ENCODE data around the gene SLC35F4. TPM values are rescaled to one million over a fixed set of nuclear protein-coding genes. Genes with fewer than 3 reads are reported as not detected.

SLC35F4 gene
- total RNA-seq (not detected in 2 replicates), polyA plus RNA-seq (not detected in 2 replicates), polyA minus RNA-seq (not detected in 2 replicates)
- total RNA-seq (2013), result not detected

GRCh38 chr14:57865403-57866198, at the start of gene SLC35F4:
Gene SLC35F4 (minus strand): TSS chr14:57866092.
- Histone ChIP-seq H3K9ac (ENCODE audit: low read length) (no peak within 1 kb of the TSS), H4K20me1 (ENCODE audit: control insufficient read depth, insufficient read depth, low read length, poor library complexity, severe bottlenecking) (no peaks in the 10 kb centered on the region), H3K27me3 (replicated peaks in 1 of 4; ENCODE audit: control extremely low read depth in 1 of 4, control insufficient read depth in 3 of 4, insufficient read depth in 4 of 4, low read length in 3 of 4) (peaks cover 0 to 30% (median 11%) of the 10 kb centered on the region in 4 experiments), H3K27ac (ENCODE audit: low read length in 2 of 2) (no peak within 1 kb of the TSS), H3K79me2 (ENCODE audit: control insufficient read depth, insufficient read depth, low read length) (no peaks in the 10 kb centered on the region), H3K4me1 (ENCODE audit: control insufficient read depth in 2 of 2, insufficient read depth in 2 of 2, low read length in 2 of 2) (no peaks in the 10 kb centered on the region), H3K4me3 (ENCODE audit: control extremely low read depth in 1 of 5, extremely low read depth in 1 of 5, insufficient read depth in 1 of 5, low read depth in 2 of 5, low read length in 4 of 5) (no peak within 1 kb of the TSS), H3K4me2 (replicated peaks; ENCODE audit: low read depth, low read length, poor library complexity, severe bottlenecking) (no peak within 1 kb of the TSS), H3K9me3 (ENCODE audit: control extremely low read depth in 1 of 3, control insufficient read depth in 2 of 3, insufficient read depth in 1 of 3, low read length in 2 of 3) (peaks cover 0 to 4% (median 0%) of the 10 kb centered on the region in 3 donors), H3K36me3 (replicated peaks in 1 of 2; ENCODE audit: control extremely low read depth in 1 of 2, control insufficient read depth in 1 of 2, extremely low read depth in 1 of 2, insufficient read depth in 2 of 2, low read length in 1 of 2) (no peaks in the 10 kb centered on the region), H2AFZ (ENCODE audit: insufficient read depth, low read depth, low read length, poor library complexity, severe bottlenecking) (no peak within 1 kb of the TSS)
- no peaks in the 10 kb centered on the region for H3K4me1 Mint-ChIP-seq
- ATAC-seq (ENCODE audit: low read depth), result no peak
- H3K9me3 Mint-ChIP-seq (ENCODE audit: insufficient read depth), result no peaks in the 10 kb centered on the region
- CTCF ChIA-PET, result interaction anchor here (0.6 kb wide), 1 partner anchor 374 kb away, joined by 3 read pairs; no protein-coding TSS in a partner anchor
- no peak within 1 kb of the TSS for H3K4me3 Mint-ChIP-seq
- 11% methylated on average over 81 of the region's 91 CpGs for whole genome bisulfite sequencing (ENCODE audit: insufficient coverage)
- peaks cover 38% of the 10 kb centered on the region for H3K27me3 Mint-ChIP-seq
- DNase-seq, result no peak
- intact Hi-C loops (cut with micrococcal nuclease), result no loop called here
- POLR2A ChIA-PET, result no interaction called here
- H3K27ac Mint-ChIP-seq, result no peak within 1 kb of the TSS
- TF ChIP-seq EZH2 (IDR thresholded peaks at IDR 0.05; ENCODE audit: borderline replicate concordance, insufficient read depth, low read depth, low read length, poor library complexity, severe bottlenecking) (no peak), CTCF (IDR thresholded peaks at IDR 0.05) (no peak)

- intact Hi-C loops (cut with micrococcal nuclease), result no loop called here
- no peak overlapping the region for H3K4me3 ChIP-seq (ENCODE audit: control extremely low read depth in 1 of 5, extremely low read depth in 1 of 5, insufficient read depth in 1 of 5, low read depth in 2 of 5, low read length in 4 of 5)
- Mint-ChIP-seq H3K4me1 (no peaks in the 10 kb centered on the region), H3K9me3 (ENCODE audit: insufficient read depth) (no peaks in the 10 kb centered on the region), H3K27ac (no peak overlapping the region), H3K4me3 (no peak overlapping the region), H3K27me3 (peaks cover 9% of the 10 kb centered on the region)
- no peak overlapping the region for H2AFZ ChIP-seq (ENCODE audit: insufficient read depth, low read depth, low read length, poor library complexity, severe bottlenecking)
- H3K36me3 ChIP-seq (replicated peaks in 1 of 2; ENCODE audit: control extremely low read depth in 1 of 2, control insufficient read depth in 1 of 2, extremely low read depth in 1 of 2, insufficient read depth in 2 of 2, low read length in 1 of 2), result no peaks in the 10 kb centered on the region
- H3K79me2 ChIP-seq (ENCODE audit: control insufficient read depth, insufficient read depth, low read length), result no peaks in the 10 kb centered on the region
- H4K20me1 ChIP-seq (ENCODE audit: control insufficient read depth, insufficient read depth, low read length, poor library complexity, severe bottlenecking), result no peaks in the 10 kb centered on the region
- no peak overlapping the region for H3K9ac ChIP-seq (ENCODE audit: low read length)
- POLR2A ChIA-PET, result no interaction called here
- no peak overlapping the region for H3K4me2 ChIP-seq (replicated peaks; ENCODE audit: low read depth, low read length, poor library complexity, severe bottlenecking)
- DNase-seq, result no peak
- no peak for ATAC-seq (ENCODE audit: low read depth)
- no peaks in the 10 kb centered on the region for H3K4me1 ChIP-seq (ENCODE audit: control insufficient read depth in 2 of 2, insufficient read depth in 2 of 2, low read length in 2 of 2)
- TF ChIP-seq EZH2 (IDR thresholded peaks at IDR 0.05; ENCODE audit: borderline replicate concordance, insufficient read depth, low read depth, low read length, poor library complexity, severe bottlenecking), result no peak
- no peak overlapping the region for H3K27ac ChIP-seq (ENCODE audit: low read length in 2 of 2)
- CTCF ChIA-PET, result no interaction called here
- no peaks in the 10 kb centered on the region for H3K9me3 ChIP-seq (ENCODE audit: control extremely low read depth in 1 of 3, control insufficient read depth in 2 of 3, insufficient read depth in 1 of 3, low read length in 2 of 3)
- H3K27me3 ChIP-seq (replicated peaks in 1 of 4; ENCODE audit: control extremely low read depth in 1 of 4, control insufficient read depth in 3 of 4, insufficient read depth in 4 of 4, low read length in 3 of 4), result peaks cover 0 to 4% (median 0%) of the 10 kb centered on the region in 4 experiments
Observed at GRCh38 chr14:57909626-57910025, 43.7 kb upstream of the SLC35F4 start.
